HL-60 (cell line): ENCODE data around the gene FYN.

Experiments used
- DNase-seq, 2 experiments: peaks; one replicate each; pipeline ENCODE4 v3.0.0-alpha.2; 2010 to 2020; ENCODE audit warnings: low read depth in 1 of 2, low spot score in 1 of 2
- H3K27ac ChIP-seq: fragments of 250-450 bp; sonication (Bioruptor Pico); replicated peaks from 2 replicates; pipeline ENCODE4 v1.5.1; 2020; ENCODE audit warnings: mild to moderate bottlenecking, moderate library complexity
- H3K27me3 ChIP-seq: fragments of 250-450 bp; sonication (Bioruptor Pico); 2 replicates; pipeline ENCODE4 v1.5.1; 2021; ENCODE audit warnings: mild to moderate bottlenecking, moderate library complexity; ENCODE audit not compliant: insufficient read depth, poor library complexity, severe bottlenecking
- H3K4me3 ChIP-seq: replicated peaks from 2 replicates; pipeline ENCODE4 v1.5.1; 2011; ENCODE audit warnings: mild to moderate bottlenecking, control low read depth, low read length; ENCODE audit not compliant: insufficient read depth
- GABPA ChIP-seq: IDR thresholded peaks from 2 replicates; pipeline ENCODE4 v1.6.1; 2012; ENCODE audit warnings: low read depth
- POLR2AphosphoS5 ChIP-seq: IDR thresholded peaks from 2 replicates; pipeline ENCODE4 v1.6.1; 2012; ENCODE audit warnings: low read depth
- SPI1 ChIP-seq: IDR thresholded peaks from 2 replicates; pipeline ENCODE4 v1.6.1; 2012; ENCODE audit warnings: low read depth, mild to moderate bottlenecking, borderline replicate concordance
- TF ChIP-seq, protein P1 (sequence below): IDR thresholded peaks from 2 replicates; pipeline ENCODE4 v1.6.1; 2012; ENCODE audit warnings: low read depth; ENCODE audit not compliant: insufficient replicate concordance
- TF ChIP-seq, protein P2 (sequence below): IDR thresholded peaks from one replicate; pipeline ENCODE4 v1.5.1; 2011; ENCODE audit warnings: low read length, control low read depth, inconsistent platforms; ENCODE audit not compliant: insufficient read depth

Gene FYN

DNA sequence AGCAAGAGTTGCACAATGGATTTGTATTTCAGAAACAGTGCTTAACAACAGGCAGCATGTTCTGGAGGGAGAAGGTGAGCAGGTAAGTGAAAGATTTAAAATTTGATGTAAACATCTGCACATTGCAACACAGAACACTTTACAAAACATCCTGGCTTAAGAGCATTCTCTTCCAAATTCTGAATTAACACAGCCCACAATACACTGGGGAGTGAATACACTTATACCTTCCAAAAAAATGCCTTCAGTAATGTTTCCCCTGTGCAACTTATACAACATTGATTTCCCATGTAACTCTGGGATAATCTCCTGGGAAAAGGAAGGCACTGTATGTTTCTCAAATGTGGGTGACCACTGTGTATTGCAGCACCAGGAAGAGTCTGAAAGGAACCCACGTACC is 127.6 kb downstream of the FYN start:
- peaks cover 4% of the 10 kb centered on the region for H3K27me3 ChIP-seq
- TF ChIP-seq, protein P1, sequence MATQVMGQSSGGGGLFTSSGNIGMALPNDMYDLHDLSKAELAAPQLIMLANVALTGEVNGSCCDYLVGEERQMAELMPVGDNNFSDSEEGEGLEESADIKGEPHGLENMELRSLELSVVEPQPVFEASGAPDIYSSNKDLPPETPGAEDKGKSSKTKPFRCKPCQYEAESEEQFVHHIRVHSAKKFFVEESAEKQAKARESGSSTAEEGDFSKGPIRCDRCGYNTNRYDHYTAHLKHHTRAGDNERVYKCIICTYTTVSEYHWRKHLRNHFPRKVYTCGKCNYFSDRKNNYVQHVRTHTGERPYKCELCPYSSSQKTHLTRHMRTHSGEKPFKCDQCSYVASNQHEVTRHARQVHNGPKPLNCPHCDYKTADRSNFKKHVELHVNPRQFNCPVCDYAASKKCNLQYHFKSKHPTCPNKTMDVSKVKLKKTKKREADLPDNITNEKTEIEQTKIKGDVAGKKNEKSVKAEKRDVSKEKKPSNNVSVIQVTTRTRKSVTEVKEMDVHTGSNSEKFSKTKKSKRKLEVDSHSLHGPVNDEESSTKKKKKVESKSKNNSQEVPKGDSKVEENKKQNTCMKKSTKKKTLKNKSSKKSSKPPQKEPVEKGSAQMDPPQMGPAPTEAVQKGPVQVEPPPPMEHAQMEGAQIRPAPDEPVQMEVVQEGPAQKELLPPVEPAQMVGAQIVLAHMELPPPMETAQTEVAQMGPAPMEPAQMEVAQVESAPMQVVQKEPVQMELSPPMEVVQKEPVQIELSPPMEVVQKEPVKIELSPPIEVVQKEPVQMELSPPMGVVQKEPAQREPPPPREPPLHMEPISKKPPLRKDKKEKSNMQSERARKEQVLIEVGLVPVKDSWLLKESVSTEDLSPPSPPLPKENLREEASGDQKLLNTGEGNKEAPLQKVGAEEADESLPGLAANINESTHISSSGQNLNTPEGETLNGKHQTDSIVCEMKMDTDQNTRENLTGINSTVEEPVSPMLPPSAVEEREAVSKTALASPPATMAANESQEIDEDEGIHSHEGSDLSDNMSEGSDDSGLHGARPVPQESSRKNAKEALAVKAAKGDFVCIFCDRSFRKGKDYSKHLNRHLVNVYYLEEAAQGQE = no peak
- no peak for TF ChIP-seq SPI1
- TF ChIP-seq, protein P2, sequence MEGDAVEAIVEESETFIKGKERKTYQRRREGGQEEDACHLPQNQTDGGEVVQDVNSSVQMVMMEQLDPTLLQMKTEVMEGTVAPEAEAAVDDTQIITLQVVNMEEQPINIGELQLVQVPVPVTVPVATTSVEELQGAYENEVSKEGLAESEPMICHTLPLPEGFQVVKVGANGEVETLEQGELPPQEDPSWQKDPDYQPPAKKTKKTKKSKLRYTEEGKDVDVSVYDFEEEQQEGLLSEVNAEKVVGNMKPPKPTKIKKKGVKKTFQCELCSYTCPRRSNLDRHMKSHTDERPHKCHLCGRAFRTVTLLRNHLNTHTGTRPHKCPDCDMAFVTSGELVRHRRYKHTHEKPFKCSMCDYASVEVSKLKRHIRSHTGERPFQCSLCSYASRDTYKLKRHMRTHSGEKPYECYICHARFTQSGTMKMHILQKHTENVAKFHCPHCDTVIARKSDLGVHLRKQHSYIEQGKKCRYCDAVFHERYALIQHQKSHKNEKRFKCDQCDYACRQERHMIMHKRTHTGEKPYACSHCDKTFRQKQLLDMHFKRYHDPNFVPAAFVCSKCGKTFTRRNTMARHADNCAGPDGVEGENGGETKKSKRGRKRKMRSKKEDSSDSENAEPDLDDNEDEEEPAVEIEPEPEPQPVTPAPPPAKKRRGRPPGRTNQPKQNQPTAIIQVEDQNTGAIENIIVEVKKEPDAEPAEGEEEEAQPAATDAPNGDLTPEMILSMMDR = no peak
- no peak for TF ChIP-seq POLR2AphosphoS5
- TF ChIP-seq GABPA = no peak
- no peak overlapping the region for H3K4me3 ChIP-seq
- no peak overlapping the region for H3K27ac ChIP-seq
- DNase-seq = no peak

DNA sequence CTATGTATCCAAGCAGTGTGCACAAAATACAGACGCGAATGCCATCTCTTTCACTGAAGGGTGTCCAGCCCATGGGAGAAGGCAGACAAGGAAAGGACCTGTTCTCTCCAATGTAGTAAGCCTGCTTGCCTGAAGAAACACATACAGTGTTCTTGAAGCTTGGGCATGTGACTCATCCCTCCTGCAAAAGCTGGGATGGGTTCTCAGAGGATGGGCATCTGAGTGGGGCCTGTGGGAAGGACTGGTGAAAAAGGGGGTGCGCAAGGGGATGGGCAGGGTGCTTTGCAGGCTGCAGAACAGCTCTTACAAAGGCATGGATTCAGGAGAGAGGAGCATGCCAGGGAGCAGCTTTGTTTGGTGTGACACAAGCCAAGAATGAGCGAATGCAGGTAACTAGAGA is 128.1 kb downstream of the FYN start:
- Histone ChIP-seq H3K27me3 (peaks cover 4% of the 10 kb centered on the region), H3K4me3 (no peak overlapping the region), H3K27ac (no peak overlapping the region)
- TF ChIP-seq GABPA (no peak), POLR2AphosphoS5 (no peak), SPI1 (no peak)
- TF ChIP-seq, protein P1 = no peak
- TF ChIP-seq, protein P2 = no peak
- no peak for DNase-seq

DNA sequence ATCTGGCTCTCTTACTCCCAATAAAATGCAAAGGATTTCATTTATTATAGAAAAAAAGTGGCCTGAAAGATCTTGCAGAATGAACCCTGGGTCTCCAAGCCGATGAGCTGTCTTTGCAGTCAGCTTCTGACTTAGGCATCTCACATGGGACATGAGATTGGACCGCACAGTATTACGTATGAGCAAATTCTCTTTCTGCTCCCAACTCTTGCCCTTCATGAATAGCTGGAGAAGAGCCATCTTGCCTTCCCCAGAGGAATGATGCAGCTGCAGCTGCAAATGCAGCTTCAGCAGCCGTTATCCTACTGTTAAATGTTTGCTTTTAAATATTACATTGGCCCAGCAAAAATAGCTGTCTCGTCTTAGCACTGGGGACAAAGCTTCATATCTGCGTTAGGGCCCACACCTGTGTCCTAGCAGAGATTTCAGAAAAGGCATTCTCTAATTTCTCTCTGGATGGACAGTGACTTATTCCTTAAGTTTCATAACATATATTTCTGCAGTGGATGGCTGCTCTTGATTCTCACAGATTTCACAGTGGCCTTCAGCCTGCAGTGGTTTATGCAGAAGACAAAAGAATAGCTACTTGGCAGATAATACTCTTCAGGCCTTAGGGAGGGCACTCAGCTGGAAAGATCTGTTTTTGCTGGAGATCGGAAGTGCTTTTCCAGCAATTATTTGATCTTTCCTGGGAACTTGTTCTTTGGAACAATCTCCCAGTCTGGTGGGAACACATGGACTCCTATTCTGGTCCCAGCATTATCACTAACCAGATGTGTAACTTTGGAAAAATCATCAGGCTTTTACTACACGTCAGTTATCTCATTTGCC is 129.2 kb downstream of the FYN start:
- Histone ChIP-seq H3K4me3 (no peak overlapping the region), H3K27ac (no peak overlapping the region), H3K27me3 (peaks cover 4% of the 10 kb centered on the region)
- DNase-seq = no peak
- TF ChIP-seq, protein P1 = no peak
- TF ChIP-seq, protein P2 = no peak
- TF ChIP-seq POLR2AphosphoS5 (no peak), SPI1 (no peak), GABPA (no peak)
